C4-2B (cell line): ENCODE measurements around the gene NCKAP5.

ENCODE experiments used
- H3K27ac ChIP-seq: fragments of 450-650 bp; 2 replicates; pipeline ENCODE4 v1.5.1; 2017
- CTCF ChIP-seq: fragments of 450-650 bp; conservative IDR thresholded peaks from 2 replicates; pipeline ENCODE4 v1.5.1; 2017; ENCODE audit warnings: mild to moderate bottlenecking
- ZFX ChIP-seq: fragments of 450-650 bp; IDR thresholded peaks from 2 replicates; pipeline ENCODE4 v1.6.1; 2017

Gene NCKAP5

DNA sequence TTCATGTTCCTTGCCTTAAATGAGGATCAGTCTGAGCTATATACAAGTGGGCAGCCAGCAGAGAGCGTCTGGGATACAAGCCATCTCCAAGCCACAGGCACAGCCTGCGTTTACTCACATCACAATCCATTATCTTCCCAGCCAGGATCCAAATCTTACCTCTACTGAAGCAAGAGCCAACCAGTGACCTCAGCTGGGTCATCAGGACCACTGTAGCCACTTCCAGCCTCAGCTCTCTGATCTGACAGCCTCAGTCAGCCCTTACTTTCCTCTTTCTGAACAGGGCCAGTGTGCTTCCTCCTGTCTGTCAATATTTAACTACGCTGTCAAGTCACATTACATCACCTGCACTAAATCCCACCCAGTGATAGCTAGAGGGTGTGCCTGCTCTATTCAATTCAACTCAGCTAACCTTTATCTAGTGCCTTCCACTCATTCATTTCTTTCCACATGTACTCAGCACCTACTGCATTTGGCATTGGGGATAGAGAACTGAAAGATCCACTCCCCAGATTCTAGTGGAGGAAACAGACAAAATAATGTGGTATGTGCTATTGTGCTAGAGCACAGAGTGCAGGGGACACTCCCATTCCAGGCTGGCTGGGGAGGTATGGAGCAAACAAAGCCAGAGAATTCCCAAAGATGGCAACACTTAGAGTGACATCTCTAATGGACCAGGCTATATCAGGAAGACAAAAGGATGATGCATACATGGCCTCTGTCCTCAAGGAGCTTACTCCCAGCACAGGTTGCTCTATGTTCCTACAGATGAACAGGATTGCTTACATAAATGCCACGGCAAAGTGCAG lies 146.5 kb downstream of the NCKAP5 start:
- TF ChIP-seq CTCF (no peak), ZFX (no peak)
- H3K27ac ChIP-seq: no peak overlapping the region

GRCh38 chr2:133420788-133421187 lies 147.5 kb downstream of the NCKAP5 start:
- TF ChIP-seq ZFX (no peak), CTCF (no peak)
- H3K27ac ChIP-seq: no peak overlapping the region

DNA sequence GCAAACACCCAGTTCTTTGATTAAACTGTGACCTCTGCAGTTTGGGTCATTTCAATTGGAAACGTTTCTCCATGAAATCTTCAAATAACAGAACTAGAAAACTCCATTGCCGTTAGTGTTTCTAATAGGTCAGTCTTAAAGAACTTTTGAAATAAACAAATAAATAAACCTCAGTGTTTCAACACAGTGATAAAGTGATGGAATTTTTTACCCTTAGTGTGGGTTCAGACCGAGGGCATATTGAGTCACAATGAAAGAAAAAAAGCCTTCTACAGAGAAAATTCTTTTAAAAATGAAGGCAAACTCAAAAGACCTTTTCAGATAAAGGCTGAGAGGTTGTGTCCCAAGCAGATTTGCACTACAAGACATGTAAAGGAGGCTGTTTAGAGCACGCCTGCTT lies 149.6 kb downstream of the NCKAP5 start:
- no peak overlapping the region for H3K27ac ChIP-seq
- no peak for TF ChIP-seq ZFX
- no peak for TF ChIP-seq CTCF

GRCh38 chr2:133418021-133418420 lies 150.2 kb downstream of the NCKAP5 start:
- H3K27ac ChIP-seq: no peak overlapping the region
- TF ChIP-seq CTCF (no peak), ZFX (no peak)

GRCh38 chr2:133417415-133417814 lies 150.8 kb downstream of the NCKAP5 start:
- TF ChIP-seq CTCF: no peak
- no peak for TF ChIP-seq ZFX

DNA sequence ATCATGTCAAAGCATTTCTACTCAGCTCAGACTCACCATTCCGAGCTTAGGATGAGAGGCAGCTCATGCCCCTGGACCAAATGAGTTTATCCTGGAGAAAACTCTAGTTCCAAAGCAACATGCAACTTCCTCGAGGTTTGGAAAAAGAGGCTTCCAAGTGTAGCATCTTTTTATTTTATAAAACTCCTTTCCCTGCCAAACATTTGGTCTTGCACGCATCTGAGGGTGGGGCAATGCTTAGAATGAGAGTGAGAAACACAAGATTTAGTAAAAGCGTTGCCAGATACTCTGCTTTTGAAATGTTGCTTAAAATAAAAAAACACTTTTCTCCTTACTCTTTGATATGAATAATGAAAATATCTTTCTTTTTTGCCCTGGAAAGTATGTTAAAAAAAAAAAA lies 151.5 kb downstream of the NCKAP5 start:
- H3K27ac ChIP-seq: no peak overlapping the region
- TF ChIP-seq CTCF (no peak), ZFX (no peak)

More at GRCh38 chr2:133417415-133417814, 150.8 kb downstream of the NCKAP5 start:
- H3K27ac ChIP-seq: no peak overlapping the region

GRCh38 chr2:133416146-133416545 lies 152.1 kb downstream of the NCKAP5 start:
- no peak for TF ChIP-seq ZFX
- no peak for TF ChIP-seq CTCF
- H3K27ac ChIP-seq: no peak overlapping the region
